A549 (cell line): ENCODE measurements around the gene CCDC63.

Experiments
- EHMT2 ChIP-seq: fragments of 200-600 bp; sonication (generic); IDR thresholded peaks from 2 replicates; pipeline ENCODE4 v1.6.1; 2016; ENCODE audit warnings: antibody characterized with exemption, low read depth, mild to moderate bottlenecking, moderate library complexity
- EP300 ChIP-seq, 2 experiments: fragments of >200 bp; sonication (Bioruptor Twin); formaldehyde crosslinking; IDR thresholded peaks; 2 replicates in 1 of 2; 3 replicates in 1 of 2; pipeline ENCODE4 v1.6.1; 2016 to 2017
- HOXB5 ChIP-seq: fragments of 250-450 bp; sonication (Bioruptor Pico); IDR thresholded peaks from 2 replicates; pipeline ENCODE4 v1.5.0; 2020; ENCODE audit warnings: mild to moderate bottlenecking, moderate library complexity
- NFE2L2 ChIP-seq: fragments of 150-350 bp; conservative IDR thresholded peaks from 2 replicates; pipeline ENCODE4 v1.6.1; 2014; ENCODE audit warnings: low read length
- RAD21 ChIP-seq, 2 experiments: fragments of >200 bp in 1 of 2; sonication (Bioruptor Twin) in 1 of 2; formaldehyde crosslinking in 1 of 2; IDR thresholded peaks in 1 of 2; conservative IDR thresholded peaks in 1 of 2; 2 replicates in 1 of 2; 3 replicates in 1 of 2; pipeline ENCODE4 v1.6.1; 2012 to 2018; ENCODE audit warnings: inconsistent platforms in 1 of 2
- TF ChIP-seq, protein P1 (sequence below): fragments of >200 bp; sonication (Bioruptor Twin); formaldehyde crosslinking; IDR thresholded peaks from 3 replicates; pipeline ENCODE4 v1.5.1; 2016
- TF ChIP-seq, protein P2 (sequence below): fragments of 150-350 bp; IDR thresholded peaks from 2 replicates; pipeline ENCODE4 v1.6.1; 2014; ENCODE audit warnings: low read depth, mild to moderate bottlenecking, low read length

- no peak for TF ChIP-seq NFE2L2
- TF ChIP-seq, protein P1, sequence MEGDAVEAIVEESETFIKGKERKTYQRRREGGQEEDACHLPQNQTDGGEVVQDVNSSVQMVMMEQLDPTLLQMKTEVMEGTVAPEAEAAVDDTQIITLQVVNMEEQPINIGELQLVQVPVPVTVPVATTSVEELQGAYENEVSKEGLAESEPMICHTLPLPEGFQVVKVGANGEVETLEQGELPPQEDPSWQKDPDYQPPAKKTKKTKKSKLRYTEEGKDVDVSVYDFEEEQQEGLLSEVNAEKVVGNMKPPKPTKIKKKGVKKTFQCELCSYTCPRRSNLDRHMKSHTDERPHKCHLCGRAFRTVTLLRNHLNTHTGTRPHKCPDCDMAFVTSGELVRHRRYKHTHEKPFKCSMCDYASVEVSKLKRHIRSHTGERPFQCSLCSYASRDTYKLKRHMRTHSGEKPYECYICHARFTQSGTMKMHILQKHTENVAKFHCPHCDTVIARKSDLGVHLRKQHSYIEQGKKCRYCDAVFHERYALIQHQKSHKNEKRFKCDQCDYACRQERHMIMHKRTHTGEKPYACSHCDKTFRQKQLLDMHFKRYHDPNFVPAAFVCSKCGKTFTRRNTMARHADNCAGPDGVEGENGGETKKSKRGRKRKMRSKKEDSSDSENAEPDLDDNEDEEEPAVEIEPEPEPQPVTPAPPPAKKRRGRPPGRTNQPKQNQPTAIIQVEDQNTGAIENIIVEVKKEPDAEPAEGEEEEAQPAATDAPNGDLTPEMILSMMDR, result no peak
- no peak for TF ChIP-seq EHMT2
- no peak for TF ChIP-seq EP300 (IDR thresholded peaks at IDR 0.05)
- no peak for TF ChIP-seq HOXB5
- TF ChIP-seq RAD21 (conservative IDR thresholded peaks at IDR 0.05 in 1 of 2, IDR thresholded peaks at IDR 0.05 in 1 of 2), result no peak
- TF ChIP-seq, protein P2, sequence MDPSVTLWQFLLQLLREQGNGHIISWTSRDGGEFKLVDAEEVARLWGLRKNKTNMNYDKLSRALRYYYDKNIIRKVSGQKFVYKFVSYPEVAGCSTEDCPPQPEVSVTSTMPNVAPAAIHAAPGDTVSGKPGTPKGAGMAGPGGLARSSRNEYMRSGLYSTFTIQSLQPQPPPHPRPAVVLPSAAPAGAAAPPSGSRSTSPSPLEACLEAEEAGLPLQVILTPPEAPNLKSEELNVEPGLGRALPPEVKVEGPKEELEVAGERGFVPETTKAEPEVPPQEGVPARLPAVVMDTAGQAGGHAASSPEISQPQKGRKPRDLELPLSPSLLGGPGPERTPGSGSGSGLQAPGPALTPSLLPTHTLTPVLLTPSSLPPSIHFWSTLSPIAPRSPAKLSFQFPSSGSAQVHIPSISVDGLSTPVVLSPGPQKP, result no peak
Measured at GRCh38 chr12:110923692-110924334, 77.0 kb downstream of the CCDC63 start.
